NK-92 (cell line): ENCODE measurements around the gene ZRANB1.

Source experiments
- DNase-seq: peaks from one replicate; lab custom pipeline; 2025; ENCODE audit not compliant: unreplicated experiment; lab: John Stamatoyannopoulos, UW

ZRANB1 gene

GRCh38 chr10:124918906-124919305 lies 23.0 kb upstream of the ZRANB1 start:
- no peak for DNase-seq

GRCh38 chr10:124921261-124921660 lies 20.7 kb upstream of the ZRANB1 start:
- DNase-seq = no peak

GRCh38 chr10:124923684-124924083 lies 18.2 kb upstream of the ZRANB1 start:
- DNase-seq = no peak

GRCh38 chr10:124926548-124926947 lies 15.4 kb upstream of the ZRANB1 start:
- no peak for DNase-seq

- no peak for DNase-seq
Observed at GRCh38 chr10:124928087-124928486, 13.8 kb upstream of the ZRANB1 start.

GRCh38 chr10:124928545-124928944 lies 13.4 kb upstream of the ZRANB1 start:
- DNase-seq = no peak

GRCh38 chr10:124935946-124936345 lies 6.0 kb upstream of the ZRANB1 start:
- DNase-seq = no peak

GRCh38 chr10:124936813-124937212 lies 5.1 kb upstream of the ZRANB1 start:
- no peak for DNase-seq

- no peak for DNase-seq
Observed at GRCh38 chr10:124939290-124939689, 2.6 kb upstream of the ZRANB1 start.

GRCh38 chr10:124942317-124943169 lies 620 bp downstream of the ZRANB1 start:
- no peak for DNase-seq

- DNase-seq = no peak
Observed at GRCh38 chr10:124943301-124944092, 1.6 kb downstream of the ZRANB1 start.

GRCh38 chr10:124944982-124945381 lies 3.1 kb downstream of the ZRANB1 start:
- no peak for DNase-seq

- DNase-seq = no peak
Observed at GRCh38 chr10:124946945-124947344, 5.0 kb downstream of the ZRANB1 start.

GRCh38 chr10:124949543-124949942 lies 7.6 kb downstream of the ZRANB1 start:
- DNase-seq = no peak

GRCh38 chr10:124952123-124952522 lies 10.2 kb downstream of the ZRANB1 start:
- no peak for DNase-seq

GRCh38 chr10:124953421-124953820 lies 11.5 kb downstream of the ZRANB1 start:
- no peak for DNase-seq

- no peak for DNase-seq
Observed at GRCh38 chr10:124955243-124955642, 13.3 kb downstream of the ZRANB1 start.

- no peak for DNase-seq
Observed at GRCh38 chr10:124955868-124956267, 13.9 kb downstream of the ZRANB1 start.

- DNase-seq = no peak
Observed at GRCh38 chr10:124956764-124957163, 14.8 kb downstream of the ZRANB1 start.

GRCh38 chr10:124957404-124957947 lies 15.6 kb downstream of the ZRANB1 start:
- no peak for DNase-seq

- DNase-seq = no peak
Observed at GRCh38 chr10:124959564-124959963, 17.6 kb downstream of the ZRANB1 start.

GRCh38 chr10:124961248-124961570 lies 19.3 kb downstream of the ZRANB1 start:
- DNase-seq = no peak
